GM21423 (cell line): Measurements from ENCODE around the gene MUC5B.

Experiments
- ATAC-seq: cut with Tn5 transposase; IDR thresholded peaks from one replicate; pipeline ENCODE4 v1.9.1; 2021; ENCODE audit warnings: mild to moderate bottlenecking, moderate library complexity; ENCODE audit not compliant: unreplicated experiment

The MUC5B gene

GRCh38 chr11:1306186-1307162 is 83.6 kb downstream of the MUC5B start:
- ATAC-seq = no peak

- ATAC-seq = no peak
Measured at GRCh38 chr11:1307163-1307870, 84.5 kb downstream of the MUC5B start.

GRCh38 chr11:1307998-1308742 is 85.3 kb downstream of the MUC5B start:
- no peak for ATAC-seq

GRCh38 chr11:1308743-1309497 is 86.1 kb downstream of the MUC5B start:
- peak; percentile 41 for ATAC-seq

- peak; percentile 78 for ATAC-seq
Measured at GRCh38 chr11:1309498-1310317, 86.8 kb downstream of the MUC5B start, which contains the start of gene TOLLIP. Gene TOLLIP, minus strand, starts transcription at chr11:1309632. Its CDS starts 134 bp downstream, at chr11:1309498.

- no peak for ATAC-seq
Measured at GRCh38 chr11:1310318-1310687, 87.4 kb downstream of the MUC5B start.

- ATAC-seq = no peak
Measured at GRCh38 chr11:1310772-1311468, 88.1 kb downstream of the MUC5B start.
